ENCODE measurements around the gene CLIC4. TPM values are rescaled to one million over a fixed set of nuclear protein-coding genes. Genes with fewer than 3 reads are reported as not detected.
A peak's percentile ranks its signal among the peaks of the same experiment; 100 is the strongest.

The CLIC4 gene
- total and polyA plus RNA-seq, 9 of the 15 experiments (the other 6 are each of a cell fraction or from before 2014, with no cell fraction given) = 16.0 to 67.5 (median 38.4) TPM

DNA sequence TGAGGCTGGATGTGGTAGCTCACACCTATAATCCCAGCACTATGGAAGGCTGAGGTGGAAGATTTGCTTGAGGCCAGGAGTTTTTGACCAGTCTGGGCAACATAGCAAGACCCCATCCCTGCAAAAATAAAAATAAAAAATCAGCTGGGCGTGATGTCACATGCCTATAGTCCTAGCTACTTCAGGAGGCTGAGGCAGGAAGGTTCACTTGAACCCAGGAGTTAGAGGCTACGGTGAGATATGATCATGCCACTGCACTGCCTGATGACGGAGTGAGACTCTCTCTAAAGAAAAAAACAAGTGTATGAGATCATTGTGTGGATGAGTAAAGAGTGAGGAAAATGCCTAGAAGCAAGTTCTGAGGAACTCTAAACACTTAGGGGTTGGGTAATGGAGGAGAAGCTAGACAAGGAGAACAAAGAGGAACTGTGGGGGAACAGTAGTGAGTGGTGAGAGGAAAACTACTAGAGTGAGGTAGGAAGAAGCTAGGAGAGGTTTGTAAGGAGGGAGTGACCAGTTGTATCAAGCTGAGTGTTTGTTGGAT lies 17.0 kb downstream of the CLIC4 start (continued):
- TF ChIP-seq NONO (IDR thresholded peaks at IDR 0.05; ENCODE audit: low read depth in 2 of 2, low read length in 1 of 2) (no peak), ZKSCAN3 (CRISPR knock-in tag; IDR thresholded peaks at IDR 0.05) (no peak), TARDBP (IDR thresholded peaks at IDR 0.05) (peak; percentile 51; the same call in 1 of the 2 replicates), ZNF830 (CRISPR knock-in tag; IDR thresholded peaks at IDR 0.05) (no peak), PHB2 (IDR thresholded peaks at IDR 0.05; ENCODE audit: low read depth) (peak; percentile 44; the same call in 1 of the 2 replicates), ARNT (IDR thresholded peaks at IDR 0.05) (0 out of 4 replicates have a peak, but pooled peaks of 1 of the 2 experiments have one; percentile 38), HNRNPLL (IDR thresholded peaks at IDR 0.05; ENCODE audit: low read depth, low read length, poor library complexity, severe bottlenecking) (no peak), HDAC2 (IDR thresholded peaks at IDR 0.05) (no peak; the same call in 1 of the 2 replicates), CEBPB (tag; IDR thresholded peaks at IDR 0.05) (peak; percentile 66; the same call in 1 of the 2 replicates), GATA2 (CRISPR knock-in tag; IDR thresholded peaks at IDR 0.05) (0 out of 2 replicates have a peak, but pooled peaks have one; percentile 33), XRCC5 (IDR thresholded peaks at IDR 0.05; ENCODE audit: low read depth, low read length) (no peak), SMAD1 (IDR thresholded peaks at IDR 0.05; ENCODE audit: low read depth, low read length, partially characterized antibody) (no peak), TEAD2 (tag; IDR thresholded peaks at IDR 0.05) (no peak), TCFL5 (CRISPR knock-in tag; conservative IDR thresholded peaks at IDR 0.05) (no peak), ZBTB1 (CRISPR knock-in tag; IDR thresholded peaks at IDR 0.05; ENCODE audit: borderline replicate concordance, low read depth) (no peak), ZNF24 (IDR thresholded peaks at IDR 0.05) (0 out of 2 replicates have a peak, but pooled peaks have one; percentile 24)
- TF ChIP-seq, protein P1, sequence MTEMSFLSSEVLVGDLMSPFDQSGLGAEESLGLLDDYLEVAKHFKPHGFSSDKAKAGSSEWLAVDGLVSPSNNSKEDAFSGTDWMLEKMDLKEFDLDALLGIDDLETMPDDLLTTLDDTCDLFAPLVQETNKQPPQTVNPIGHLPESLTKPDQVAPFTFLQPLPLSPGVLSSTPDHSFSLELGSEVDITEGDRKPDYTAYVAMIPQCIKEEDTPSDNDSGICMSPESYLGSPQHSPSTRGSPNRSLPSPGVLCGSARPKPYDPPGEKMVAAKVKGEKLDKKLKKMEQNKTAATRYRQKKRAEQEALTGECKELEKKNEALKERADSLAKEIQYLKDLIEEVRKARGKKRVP (CRISPR knock-in tag; IDR thresholded peaks at IDR 0.05) = no peak
- TF ChIP-seq, protein P2, sequence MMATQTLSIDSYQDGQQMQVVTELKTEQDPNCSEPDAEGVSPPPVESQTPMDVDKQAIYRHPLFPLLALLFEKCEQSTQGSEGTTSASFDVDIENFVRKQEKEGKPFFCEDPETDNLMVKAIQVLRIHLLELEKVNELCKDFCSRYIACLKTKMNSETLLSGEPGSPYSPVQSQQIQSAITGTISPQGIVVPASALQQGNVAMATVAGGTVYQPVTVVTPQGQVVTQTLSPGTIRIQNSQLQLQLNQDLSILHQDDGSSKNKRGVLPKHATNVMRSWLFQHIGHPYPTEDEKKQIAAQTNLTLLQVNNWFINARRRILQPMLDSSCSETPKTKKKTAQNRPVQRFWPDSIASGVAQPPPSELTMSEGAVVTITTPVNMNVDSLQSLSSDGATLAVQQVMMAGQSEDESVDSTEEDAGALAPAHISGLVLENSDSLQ (IDR thresholded peaks at IDR 0.05) = no peak
- TF ChIP-seq, protein P3, sequence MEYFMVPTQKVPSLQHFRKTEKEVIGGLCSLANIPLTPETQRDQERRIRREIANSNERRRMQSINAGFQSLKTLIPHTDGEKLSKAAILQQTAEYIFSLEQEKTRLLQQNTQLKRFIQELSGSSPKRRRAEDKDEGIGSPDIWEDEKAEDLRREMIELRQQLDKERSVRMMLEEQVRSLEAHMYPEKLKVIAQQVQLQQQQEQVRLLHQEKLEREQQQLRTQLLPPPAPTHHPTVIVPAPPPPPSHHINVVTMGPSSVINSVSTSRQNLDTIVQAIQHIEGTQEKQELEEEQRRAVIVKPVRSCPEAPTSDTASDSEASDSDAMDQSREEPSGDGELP (CRISPR knock-in tag; IDR thresholded peaks at IDR 0.05; ENCODE audit: borderline replicate concordance) = no peak
- TF ChIP-seq, protein P4, sequence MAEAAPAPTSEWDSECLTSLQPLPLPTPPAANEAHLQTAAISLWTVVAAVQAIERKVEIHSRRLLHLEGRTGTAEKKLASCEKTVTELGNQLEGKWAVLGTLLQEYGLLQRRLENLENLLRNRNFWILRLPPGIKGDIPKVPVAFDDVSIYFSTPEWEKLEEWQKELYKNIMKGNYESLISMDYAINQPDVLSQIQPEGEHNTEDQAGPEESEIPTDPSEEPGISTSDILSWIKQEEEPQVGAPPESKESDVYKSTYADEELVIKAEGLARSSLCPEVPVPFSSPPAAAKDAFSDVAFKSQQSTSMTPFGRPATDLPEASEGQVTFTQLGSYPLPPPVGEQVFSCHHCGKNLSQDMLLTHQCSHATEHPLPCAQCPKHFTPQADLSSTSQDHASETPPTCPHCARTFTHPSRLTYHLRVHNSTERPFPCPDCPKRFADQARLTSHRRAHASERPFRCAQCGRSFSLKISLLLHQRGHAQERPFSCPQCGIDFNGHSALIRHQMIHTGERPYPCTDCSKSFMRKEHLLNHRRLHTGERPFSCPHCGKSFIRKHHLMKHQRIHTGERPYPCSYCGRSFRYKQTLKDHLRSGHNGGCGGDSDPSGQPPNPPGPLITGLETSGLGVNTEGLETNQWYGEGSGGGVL (CRISPR knock-in tag; IDR thresholded peaks at IDR 0.05) = no peak
- TF ChIP-seq, protein P5, sequence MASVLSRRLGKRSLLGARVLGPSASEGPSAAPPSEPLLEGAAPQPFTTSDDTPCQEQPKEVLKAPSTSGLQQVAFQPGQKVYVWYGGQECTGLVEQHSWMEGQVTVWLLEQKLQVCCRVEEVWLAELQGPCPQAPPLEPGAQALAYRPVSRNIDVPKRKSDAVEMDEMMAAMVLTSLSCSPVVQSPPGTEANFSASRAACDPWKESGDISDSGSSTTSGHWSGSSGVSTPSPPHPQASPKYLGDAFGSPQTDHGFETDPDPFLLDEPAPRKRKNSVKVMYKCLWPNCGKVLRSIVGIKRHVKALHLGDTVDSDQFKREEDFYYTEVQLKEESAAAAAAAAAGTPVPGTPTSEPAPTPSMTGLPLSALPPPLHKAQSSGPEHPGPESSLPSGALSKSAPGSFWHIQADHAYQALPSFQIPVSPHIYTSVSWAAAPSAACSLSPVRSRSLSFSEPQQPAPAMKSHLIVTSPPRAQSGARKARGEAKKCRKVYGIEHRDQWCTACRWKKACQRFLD (CRISPR knock-in tag; IDR thresholded peaks at IDR 0.05) = peak; percentile 70

All from K562 (cell line).